Measurements from ENCODE around the gene IP6K1.
"Not testable (repeated sequence)": the region's sequence is repeated elsewhere in the genome, so short reads cannot be mapped to it uniquely, and the experiment has no call there.

IP6K1 gene

GRCh38 chr3:49694409-49695070, 91.8 kb downstream of the IP6K1 start:
- not testable (repeated sequence) for DNase-seq

- DNase-seq = not testable (repeated sequence)
Observed at GRCh38 chr3:49691481-49691880, 94.9 kb downstream of the IP6K1 start.

- not testable (repeated sequence) for DNase-seq
Observed at GRCh38 chr3:49690856-49691255, 95.5 kb downstream of the IP6K1 start.

GRCh38 chr3:49689908-49690624, 96.3 kb downstream of the IP6K1 start:
- DNase-seq = not testable (repeated sequence)

- DNase-seq = no peak
Observed at GRCh38 chr3:49689046-49689907, 97.1 kb downstream of the IP6K1 start, which contains the start of the genes MST1 and RNF123. TSS of gene MST1 (minus strand) at chr3:49689474. CDS start at chr3:49688691, 783 bp downstream. TSS of gene RNF123 (plus strand) at chr3:49689557. CDS start at chr3:49691166, 1,609 bp downstream.

- not testable (repeated sequence) for DNase-seq
Observed at GRCh38 chr3:49688338-49689045, 97.8 kb downstream of the IP6K1 start.

- not testable (repeated sequence) for DNase-seq
Observed at GRCh38 chr3:49687424-49687795, 98.9 kb downstream of the IP6K1 start.

GRCh38 chr3:49686769-49687423, 99.4 kb downstream of the IP6K1 start:
- not testable (repeated sequence) for DNase-seq

GRCh38 chr3:49686346-49686745, 100.0 kb downstream of the IP6K1 start:
- not testable (repeated sequence) for DNase-seq

- DNase-seq = not testable (repeated sequence)
Observed at GRCh38 chr3:49685846-49686245, 100.5 kb downstream of the IP6K1 start.

GRCh38 chr3:49685103-49685502, 101.2 kb downstream of the IP6K1 start:
- DNase-seq = not testable (repeated sequence)

GRCh38 chr3:49684453-49684852, 101.9 kb downstream of the IP6K1 start:
- DNase-seq = not testable (repeated sequence)

- no peak for DNase-seq
Observed at GRCh38 chr3:49683162-49683561, 103.2 kb downstream of the IP6K1 start.

- DNase-seq = no peak
Observed at GRCh38 chr3:49681543-49681942, 104.8 kb downstream of the IP6K1 start.

- DNase-seq = no peak
Observed at GRCh38 chr3:49681232-49681522, 105.2 kb downstream of the IP6K1 start.

- DNase-seq = no peak
Observed at GRCh38 chr3:49680493-49681231, 105.7 kb downstream of the IP6K1 start.

- DNase-seq = no peak
Observed at GRCh38 chr3:49675912-49676311, 110.4 kb downstream of the IP6K1 start.

- no peak for DNase-seq
Observed at GRCh38 chr3:49674497-49674983, 111.8 kb downstream of the IP6K1 start.
